Endothelial cell of umbilical vein (primary cell): ENCODE measurements around the gene KLHL36. TPM values are rescaled to one million over a fixed set of nuclear protein-coding genes. Genes with fewer than 3 reads are reported as not detected.

Experiments
- BruUV-seq: library from RNA; stranded (reverse); fragments of 400-500 nt; replicated peaks from 2 replicates; lab custom pipeline; 2021; lab: Mats Ljungman, UMichigan
- CTCF ChIA-PET: fragments of 300-600, 350-600 bp; sonication (Branson Sonifier 250); formaldehyde crosslinking; loops from one replicate; lab custom pipeline; 2021; ENCODE audit warnings: antibody characterized with exemption, inconsistent platforms; lab: Charles Lee
- POLR2A ChIA-PET: fragments of 300-600, 350-600 bp; sonication (Branson Sonifier 250); formaldehyde crosslinking; loops from one replicate; lab custom pipeline; 2021; ENCODE audit warnings: antibody characterized with exemption, inconsistent platforms; lab: Charles Lee
- DNase-seq: peaks from one replicate; pipeline ENCODE4 v3.0.0-alpha.2; 2011; ENCODE audit warnings: low read depth, low spot score
- FAIRE-seq: peaks from 2 replicates; lab custom pipeline; 2011; peaks lifted over from hg19 to GRCh38; lab: Jason Lieb, UNC
- H2AFZ ChIP-seq: 2 replicates; pipeline ENCODE4 v1.6.0; 2012; ENCODE audit warnings: low read depth, low read length, control low read depth, inconsistent platforms
- H3K27ac ChIP-seq: 2 replicates; pipeline ENCODE4 v1.5.1; 2011; ENCODE audit warnings: low read depth, mild to moderate bottlenecking, control low read depth, low read length, moderate library complexity; ENCODE audit not compliant: insufficient read depth
- H3K27me3 ChIP-seq, 2 experiments: 2 replicates each; pipeline versions ENCODE4 v1.6.0 to v1.6.1; 2011; ENCODE audit warnings: low read length in 2 of 2, mixed read lengths in 1 of 2; ENCODE audit not compliant: control insufficient read depth in 2 of 2, insufficient read depth in 2 of 2
- H3K36me3 ChIP-seq, 2 experiments: 2 replicates in 1 of 2; 3 replicates in 1 of 2; pipeline ENCODE4 v1.5.1; 2011; ENCODE audit warnings: low read length in 2 of 2, mild to moderate bottlenecking in 1 of 2, moderate library complexity in 1 of 2; ENCODE audit not compliant: control insufficient read depth in 2 of 2, insufficient read depth in 2 of 2; ENCODE audit errors: extremely low read depth in 1 of 2
- H3K4me1 ChIP-seq: 3 replicates; pipeline ENCODE4 v1.5.1; 2011; ENCODE audit warnings: mild to moderate bottlenecking, low read length; ENCODE audit not compliant: control insufficient read depth, insufficient read depth; ENCODE audit errors: extremely low read depth
- H3K4me2 ChIP-seq: 2 replicates; pipeline ENCODE4 v1.6.1; 2011; ENCODE audit warnings: low read length, control low read depth, mixed read lengths; ENCODE audit not compliant: insufficient read depth
- H3K4me3 ChIP-seq, 3 experiments: fragments of 200-600 bp in 1 of 3; sonication (generic), shearing (Covaris generic) in 1 of 3; replicated peaks in 1 of 3; 2 replicates each; pipeline ENCODE4 v1.5.1; 2011 to 2016; ENCODE audit warnings: control low read depth in 3 of 3, low read length in 3 of 3, mild to moderate bottlenecking in 2 of 3, inconsistent platforms in 1 of 3, low read depth in 1 of 3, moderate library complexity in 1 of 3; ENCODE audit not compliant: insufficient read depth in 1 of 3
- H3K79me2 ChIP-seq: 2 replicates; pipeline ENCODE4 v1.6.0; 2012; ENCODE audit warnings: low read length, inconsistent platforms; ENCODE audit not compliant: control insufficient read depth, insufficient read depth
- H3K9ac ChIP-seq: replicated peaks from 2 replicates; pipeline ENCODE3; 2011; ENCODE audit warnings: low read length, control low read depth; ENCODE audit not compliant: insufficient read depth; ENCODE audit errors: extremely low read depth
- H3K9me1 ChIP-seq: replicated peaks from 3 replicates; pipeline ENCODE4 v1.6.0; 2011; ENCODE audit warnings: mild to moderate bottlenecking, low read length; ENCODE audit not compliant: control insufficient read depth, insufficient read depth; ENCODE audit errors: extremely low read depth
- H3K9me3 ChIP-seq: replicated peaks from 2 replicates; pipeline ENCODE4 v1.5.1; 2012; ENCODE audit warnings: low read length, inconsistent platforms; ENCODE audit not compliant: control insufficient read depth, insufficient read depth
- H4K20me1 ChIP-seq: replicated peaks from 2 replicates; pipeline ENCODE3; 2011; ENCODE audit warnings: mild to moderate bottlenecking, low read length; ENCODE audit not compliant: control insufficient read depth, insufficient read depth; ENCODE audit errors: extremely low read depth
- CTCF ChIP-seq, 2 donors: IDR thresholded peaks; 1 replicate in 1 of 2; 2 replicates in 1 of 2; pipeline ENCODE4 v1.5.1; 2011; ENCODE audit warnings: low read length in 2 of 2, mild to moderate bottlenecking in 2 of 2, moderate library complexity in 2 of 2, control low read depth in 1 of 2, inconsistent platforms in 1 of 2, low read depth in 1 of 2; ENCODE audit not compliant: insufficient read depth in 1 of 2; ENCODE audit errors: extremely low read depth in 1 of 2
- EZH2 ChIP-seq: IDR thresholded peaks from 2 replicates; pipeline ENCODE4 v1.6.1; 2012; ENCODE audit warnings: borderline replicate concordance, low read depth, mild to moderate bottlenecking, moderate library complexity, low read length, inconsistent platforms; ENCODE audit not compliant: severe bottlenecking
- GATA2 ChIP-seq: IDR thresholded peaks from 2 replicates; pipeline ENCODE4 v1.7.0; 2011; ENCODE audit warnings: low read depth, mild to moderate bottlenecking, moderate library complexity, mixed read lengths, low read length; ENCODE audit not compliant: insufficient read length, insufficient read depth
- JUN ChIP-seq: IDR thresholded peaks from 2 replicates; pipeline ENCODE4 v1.6.1; 2011; ENCODE audit warnings: borderline replicate concordance, low read depth; ENCODE audit not compliant: insufficient read length, insufficient read depth
- MYC ChIP-seq: IDR thresholded peaks from one replicate; pipeline ENCODE4 v1.6.1; 2011; ENCODE audit warnings: mild to moderate bottlenecking, low read depth, low read length
- dilution Hi-C: fragments of 300-500 bp; cut with MboI; formaldehyde crosslinking; loops from one replicate; pipeline ENCODE4 v1.15.0; 2019; ENCODE audit warnings: low sequenced_read_pairs; ENCODE audit not compliant: extremely low pct_ligation_motif_present
- intact Hi-C: fragments of 100-400 bp; cut with micrococcal nuclease; formaldehyde crosslinking; loops from one replicate; pipeline ENCODE4 v1.10.0; 2022
- polyA plus RNA-seq, 4 experiments: library from polyadenylated mRNA; depleted of rRNA in 3 of 4; stranded (reverse) in 3 of 4; unstranded in 1 of 4; fragments of >200 nt; gene quantifications; 2 replicates each; pipeline versions ENCODE4 v1.2.1 to v1.2.3, GENCODE V29; 2011 to 2012; ENCODE audit warnings: missing spikeins in 1 of 4
- total RNA-seq: library from RNA; stranded (reverse); gene quantifications from 2 replicates; pipeline ENCODE4 v1.2.3, GENCODE V29; 2021
- TF ChIP-seq, protein P1 (sequence below): IDR thresholded peaks from 2 replicates; pipeline ENCODE4 v1.6.1; 2011; ENCODE audit not compliant: insufficient read depth, insufficient read length

KLHL36 gene
- total and polyA plus RNA-seq, 2 donors (not counting 3 experiments of a cell fraction or from before 2014, with no cell fraction given) = 31.3 to 38.8 TPM

- BruUV-seq = no TSS peak
- no peaks in the 10 kb centered on the region for H3K36me3 ChIP-seq
- H3K4me3 ChIP-seq = no peak overlapping the region
- TF ChIP-seq CTCF (IDR thresholded peaks at IDR 0.05; ENCODE audit: extremely low read depth in 1 of 2, insufficient read depth in 1 of 2, low read depth in 1 of 2, low read length in 2 of 2) = no peak
- TF ChIP-seq, protein P1, sequence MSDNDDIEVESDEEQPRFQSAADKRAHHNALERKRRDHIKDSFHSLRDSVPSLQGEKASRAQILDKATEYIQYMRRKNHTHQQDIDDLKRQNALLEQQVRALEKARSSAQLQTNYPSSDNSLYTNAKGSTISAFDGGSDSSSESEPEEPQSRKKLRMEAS = no peak
- no peak for TF ChIP-seq MYC
- no peak for TF ChIP-seq JUN
- TF ChIP-seq EZH2 = no peak
- no peak for TF ChIP-seq GATA2
- H4K20me1 ChIP-seq = peaks cover 7% of the 10 kb centered on the region
- H3K79me2 ChIP-seq = peaks cover 85% of the 10 kb centered on the region
- dilution Hi-C loops = no loop called here
- H3K4me2 ChIP-seq = no peak overlapping the region
- DNase-seq = no peak
- no peak overlapping the region for H3K9ac ChIP-seq
- H3K9me1 ChIP-seq = no peaks in the 10 kb centered on the region
- ChIA-PET CTCF (interaction anchor here (0.8 to 4.8 kb wide), 6 partner anchors 12 to 81 kb away, joined by 4 to 38 read pairs (median 5); no protein-coding TSS in a partner anchor), POLR2A (no interaction called here)
- FAIRE-seq = no peak
- H3K27me3 ChIP-seq = no peaks in the 10 kb centered on the region
- no peak overlapping the region for H2AFZ ChIP-seq
- no peak overlapping the region for H3K27ac ChIP-seq
- H3K9me3 ChIP-seq = no peaks in the 10 kb centered on the region
- peaks cover 14% of the 10 kb centered on the region for H3K4me1 ChIP-seq
- intact Hi-C loops = no loop called here
These were observed 55.4 kb downstream of the KLHL36 start for GRCh38 chr16:84703681-84704080.
